WTC11 (cell line): ENCODE data around the gene THBS2. TPM values are rescaled to one million over a fixed set of nuclear protein-coding genes. Genes with fewer than 3 reads are reported as not detected.

Experiments used
- ATAC-seq: fragments of 200-7000 bp; cut with Tn5 transposase; 2 replicates; pipeline ENCODE4 v1.10.0; 2021; ENCODE audit warnings: mild to moderate bottlenecking, moderate library complexity
- CTCF ChIA-PET: fragments of 300-600 bp; sonication (Branson Sonifier 250); formaldehyde crosslinking; loops from one replicate; lab custom pipeline; 2021; ENCODE audit warnings: antibody characterized with exemption; lab: Charles Lee
- POLR2A ChIA-PET: fragments of 350-600 bp; sonication (Branson Sonifier 250); formaldehyde crosslinking; loops from one replicate; lab custom pipeline; 2021; ENCODE audit warnings: antibody characterized with exemption; lab: Charles Lee
- DNase-seq: peaks from one replicate; pipeline ENCODE4 v3.0.0; 2021; ENCODE audit warnings: low spot score
- H3K27ac Mint-ChIP-seq: 2 replicates; pipeline ENCODE4 v1.8.0; 2021; ENCODE audit warnings: mixed read lengths
- H3K27me3 Mint-ChIP-seq: 2 replicates; pipeline ENCODE4 v1.8.0; 2021; ENCODE audit warnings: low read depth, mild to moderate bottlenecking, moderate library complexity, mixed read lengths
- H3K36me3 Mint-ChIP-seq: 2 replicates; pipeline ENCODE4 v1.8.0; 2021; ENCODE audit warnings: mixed read lengths
- H3K4me1 Mint-ChIP-seq: 2 replicates; pipeline ENCODE4 v1.8.0; 2022; ENCODE audit warnings: mixed read lengths
- H3K4me3 Mint-ChIP-seq: 2 replicates; pipeline ENCODE4 v1.8.0; 2021; ENCODE audit warnings: mild to moderate bottlenecking, moderate library complexity, mixed read lengths
- H3K9me3 Mint-ChIP-seq: 2 replicates; pipeline ENCODE4 v1.8.0; 2021; ENCODE audit warnings: mixed read lengths
- CDX4 ChIP-seq: fragments of 250-450 bp; sonication (Bioruptor Pico); IDR thresholded peaks from 2 replicates; pipeline ENCODE4 v1.9.0; 2021; ENCODE audit warnings: moderate library complexity, mild to moderate bottlenecking, inconsistent platforms, borderline replicate concordance
- ELF4 ChIP-seq: sonication (generic); formaldehyde crosslinking; IDR thresholded peaks from 2 replicates; pipeline ENCODE4 v1.8.1; 2022; ENCODE audit warnings: low read depth, mild to moderate bottlenecking, moderate library complexity, missing genetic modification reagents
- FOXK1 ChIP-seq: sonication (generic); formaldehyde crosslinking; IDR thresholded peaks from 2 replicates; pipeline ENCODE4 v1.8.0; 2022; ENCODE audit warnings: mild to moderate bottlenecking, moderate library complexity, missing genetic modification reagents
- IRF1 ChIP-seq: sonication (generic); formaldehyde crosslinking; IDR thresholded peaks from 2 replicates; pipeline ENCODE4 v1.8.0; 2023; ENCODE audit warnings: missing genetic modification reagents
- JAZF1 ChIP-seq: fragments of 250-450 bp; sonication (Bioruptor Pico); IDR thresholded peaks from 2 replicates; pipeline ENCODE4 v1.9.0; 2021; ENCODE audit warnings: moderate library complexity, mild to moderate bottlenecking, inconsistent platforms
- JUN ChIP-seq: sonication (generic); formaldehyde crosslinking; IDR thresholded peaks from 2 replicates; pipeline ENCODE4 v1.8.0; 2023; ENCODE audit warnings: mild to moderate bottlenecking, missing genetic modification reagents
- NR1H2 ChIP-seq: sonication (generic); formaldehyde crosslinking; IDR thresholded peaks from 2 replicates; pipeline ENCODE4 v1.9.0; 2021; ENCODE audit warnings: mild to moderate bottlenecking, moderate library complexity, missing genetic modification reagents
- PREB ChIP-seq: sonication (generic); formaldehyde crosslinking; IDR thresholded peaks from 2 replicates; pipeline ENCODE4 v1.8.1; 2022; ENCODE audit warnings: mild to moderate bottlenecking, missing genetic modification reagents, moderate library complexity, borderline replicate concordance
- STAT6 ChIP-seq: sonication (generic); formaldehyde crosslinking; conservative IDR thresholded peaks from 2 replicates; pipeline ENCODE4 v1.8.1; 2023; ENCODE audit warnings: mild to moderate bottlenecking, low read depth, missing genetic modification reagents, moderate library complexity
- TEAD1 ChIP-seq: sonication (generic); formaldehyde crosslinking; IDR thresholded peaks from 2 replicates; pipeline ENCODE4 v1.8.0; 2022; ENCODE audit warnings: mild to moderate bottlenecking, missing genetic modification reagents
- ZBTB43 ChIP-seq: sonication (generic); formaldehyde crosslinking; IDR thresholded peaks from 2 replicates; pipeline ENCODE4 v1.8.1; 2023; ENCODE audit warnings: mild to moderate bottlenecking, missing genetic modification reagents
- ZNF281 ChIP-seq: sonication (generic); formaldehyde crosslinking; IDR thresholded peaks from 2 replicates; pipeline ENCODE4 v1.8.0; 2023; ENCODE audit warnings: mild to moderate bottlenecking, missing genetic modification reagents
- ZNF396 ChIP-seq: fragments of 250-450 bp; sonication (Bioruptor Pico); IDR thresholded peaks from 2 replicates; pipeline ENCODE4 v1.8.0; 2021; ENCODE audit warnings: mild to moderate bottlenecking, moderate library complexity, borderline replicate concordance
- ZNF416 ChIP-seq: fragments of 250-450 bp; sonication (Bioruptor Pico); IDR thresholded peaks from 2 replicates; pipeline ENCODE4 v1.9.0; 2021; ENCODE audit warnings: mild to moderate bottlenecking, inconsistent platforms
- total RNA-seq: library from RNA; stranded (reverse); gene quantifications from 3 replicates; pipeline ENCODE4 v1.2.3, GENCODE V29; 2021
- TF ChIP-seq, protein P1 (sequence below): sonication (generic); formaldehyde crosslinking; IDR thresholded peaks from 2 replicates; pipeline ENCODE4 v1.8.1; 2022; ENCODE audit warnings: low read depth, mild to moderate bottlenecking, moderate library complexity, missing genetic modification reagents, borderline replicate concordance
- TF ChIP-seq, protein P2 (sequence below): sonication (generic); formaldehyde crosslinking; IDR thresholded peaks from 2 replicates; pipeline ENCODE4 v1.8.0; 2022; ENCODE audit warnings: mild to moderate bottlenecking, missing genetic modification reagents
- TF ChIP-seq, protein P3 (sequence below): sonication (generic); formaldehyde crosslinking; IDR thresholded peaks from 2 replicates; pipeline ENCODE4 v1.8.1; 2023; ENCODE audit warnings: mild to moderate bottlenecking, missing genetic modification reagents, borderline replicate concordance

The THBS2 gene
- total RNA-seq, 1 experiment from 2014 or later, result 40.3 TPM

- TF ChIP-seq JAZF1 (CRISPR knock-in tag) (no peak), TEAD1 (CRISPR knock-in tag) (no peak), FOXK1 (CRISPR knock-in tag) (no peak), CDX4 (no peak), ELF4 (no peak), ZNF396 (CRISPR knock-in tag) (no peak), NR1H2 (no peak), IRF1 (CRISPR knock-in tag) (no peak), PREB (CRISPR knock-in tag) (no peak), ZBTB43 (CRISPR knock-in tag) (no peak), JUN (no peak)
- TF ChIP-seq, protein P1, sequence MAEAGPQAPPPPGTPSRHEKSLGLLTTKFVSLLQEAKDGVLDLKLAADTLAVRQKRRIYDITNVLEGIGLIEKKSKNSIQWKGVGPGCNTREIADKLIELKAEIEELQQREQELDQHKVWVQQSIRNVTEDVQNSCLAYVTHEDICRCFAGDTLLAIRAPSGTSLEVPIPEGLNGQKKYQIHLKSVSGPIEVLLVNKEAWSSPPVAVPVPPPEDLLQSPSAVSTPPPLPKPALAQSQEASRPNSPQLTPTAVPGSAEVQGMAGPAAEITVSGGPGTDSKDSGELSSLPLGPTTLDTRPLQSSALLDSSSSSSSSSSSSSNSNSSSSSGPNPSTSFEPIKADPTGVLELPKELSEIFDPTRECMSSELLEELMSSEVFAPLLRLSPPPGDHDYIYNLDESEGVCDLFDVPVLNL (CRISPR knock-in tag), result no peak
- TF ChIP-seq, protein P2, sequence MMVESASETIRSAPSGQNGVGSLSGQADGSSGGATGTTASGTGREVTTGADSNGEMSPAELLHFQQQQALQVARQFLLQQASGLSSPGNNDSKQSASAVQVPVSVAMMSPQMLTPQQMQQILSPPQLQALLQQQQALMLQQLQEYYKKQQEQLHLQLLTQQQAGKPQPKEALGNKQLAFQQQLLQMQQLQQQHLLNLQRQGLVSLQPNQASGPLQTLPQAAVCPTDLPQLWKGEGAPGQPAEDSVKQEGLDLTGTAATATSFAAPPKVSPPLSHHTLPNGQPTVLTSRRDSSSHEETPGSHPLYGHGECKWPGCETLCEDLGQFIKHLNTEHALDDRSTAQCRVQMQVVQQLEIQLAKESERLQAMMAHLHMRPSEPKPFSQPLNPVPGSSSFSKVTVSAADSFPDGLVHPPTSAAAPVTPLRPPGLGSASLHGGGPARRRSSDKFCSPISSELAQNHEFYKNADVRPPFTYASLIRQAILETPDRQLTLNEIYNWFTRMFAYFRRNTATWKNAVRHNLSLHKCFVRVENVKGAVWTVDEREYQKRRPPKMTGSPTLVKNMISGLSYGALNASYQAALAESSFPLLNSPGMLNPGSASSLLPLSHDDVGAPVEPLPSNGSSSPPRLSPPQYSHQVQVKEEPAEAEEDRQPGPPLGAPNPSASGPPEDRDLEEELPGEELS (CRISPR knock-in tag), result no peak
- DNase-seq, result no peak
- Mint-ChIP-seq H3K27ac (no peak overlapping the region), H3K9me3 (peaks cover 38% of the 10 kb centered on the region), H3K4me1 (no peaks in the 10 kb centered on the region), H3K27me3 (no peaks in the 10 kb centered on the region), H3K36me3 (peaks cover 6% of the 10 kb centered on the region; the same call in 1 of the 2 replicates), H3K4me3 (no peak overlapping the region)
- CTCF ChIA-PET, result no interaction called here
- POLR2A ChIA-PET, result no interaction called here
- no peak for ATAC-seq
Measured at GRCh38 chr6:169194737-169195136, 58.9 kb downstream of the THBS2 start.

DNA sequence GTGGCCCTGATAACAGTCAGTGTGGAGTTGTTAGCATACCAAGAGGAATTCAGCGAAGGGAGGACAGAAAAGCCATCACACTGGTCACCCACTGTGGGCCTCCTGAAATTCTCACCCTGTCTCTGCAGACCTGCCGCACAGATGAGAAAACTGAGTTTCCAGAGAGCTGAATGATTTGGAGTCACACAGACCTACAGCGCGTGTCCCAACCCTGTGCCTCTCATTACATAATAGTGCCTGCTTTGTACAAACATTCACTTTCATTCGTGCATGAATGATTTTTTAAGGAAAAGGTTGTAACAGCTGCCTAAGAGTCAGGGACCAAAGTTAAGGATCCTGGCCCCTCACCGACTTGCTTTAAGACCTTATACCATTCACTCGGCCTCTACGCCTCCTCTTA, 62.7 kb downstream of the THBS2 start:
- H3K9me3 Mint-ChIP-seq, result peaks cover 32% of the 10 kb centered on the region
- no peak overlapping the region for H3K27ac Mint-ChIP-seq
- CTCF ChIA-PET, result interaction anchor here (1.1 kb wide), 1 partner anchor 254 kb away, joined by 3 read pairs; no protein-coding TSS in a partner anchor
- no peak overlapping the region for H3K4me3 Mint-ChIP-seq
- peaks cover 6% of the 10 kb centered on the region; the same call in 1 of the 2 replicates for H3K36me3 Mint-ChIP-seq
- ATAC-seq, result no peak
- DNase-seq, result no peak
- H3K27me3 Mint-ChIP-seq, result no peaks in the 10 kb centered on the region
- no peaks in the 10 kb centered on the region for H3K4me1 Mint-ChIP-seq
- POLR2A ChIA-PET, result no interaction called here
- no peak for TF ChIP-seq STAT6 (CRISPR knock-in tag)
- no peak for TF ChIP-seq CDX4
- no peak for TF ChIP-seq ZNF416
- TF ChIP-seq, protein P3, sequence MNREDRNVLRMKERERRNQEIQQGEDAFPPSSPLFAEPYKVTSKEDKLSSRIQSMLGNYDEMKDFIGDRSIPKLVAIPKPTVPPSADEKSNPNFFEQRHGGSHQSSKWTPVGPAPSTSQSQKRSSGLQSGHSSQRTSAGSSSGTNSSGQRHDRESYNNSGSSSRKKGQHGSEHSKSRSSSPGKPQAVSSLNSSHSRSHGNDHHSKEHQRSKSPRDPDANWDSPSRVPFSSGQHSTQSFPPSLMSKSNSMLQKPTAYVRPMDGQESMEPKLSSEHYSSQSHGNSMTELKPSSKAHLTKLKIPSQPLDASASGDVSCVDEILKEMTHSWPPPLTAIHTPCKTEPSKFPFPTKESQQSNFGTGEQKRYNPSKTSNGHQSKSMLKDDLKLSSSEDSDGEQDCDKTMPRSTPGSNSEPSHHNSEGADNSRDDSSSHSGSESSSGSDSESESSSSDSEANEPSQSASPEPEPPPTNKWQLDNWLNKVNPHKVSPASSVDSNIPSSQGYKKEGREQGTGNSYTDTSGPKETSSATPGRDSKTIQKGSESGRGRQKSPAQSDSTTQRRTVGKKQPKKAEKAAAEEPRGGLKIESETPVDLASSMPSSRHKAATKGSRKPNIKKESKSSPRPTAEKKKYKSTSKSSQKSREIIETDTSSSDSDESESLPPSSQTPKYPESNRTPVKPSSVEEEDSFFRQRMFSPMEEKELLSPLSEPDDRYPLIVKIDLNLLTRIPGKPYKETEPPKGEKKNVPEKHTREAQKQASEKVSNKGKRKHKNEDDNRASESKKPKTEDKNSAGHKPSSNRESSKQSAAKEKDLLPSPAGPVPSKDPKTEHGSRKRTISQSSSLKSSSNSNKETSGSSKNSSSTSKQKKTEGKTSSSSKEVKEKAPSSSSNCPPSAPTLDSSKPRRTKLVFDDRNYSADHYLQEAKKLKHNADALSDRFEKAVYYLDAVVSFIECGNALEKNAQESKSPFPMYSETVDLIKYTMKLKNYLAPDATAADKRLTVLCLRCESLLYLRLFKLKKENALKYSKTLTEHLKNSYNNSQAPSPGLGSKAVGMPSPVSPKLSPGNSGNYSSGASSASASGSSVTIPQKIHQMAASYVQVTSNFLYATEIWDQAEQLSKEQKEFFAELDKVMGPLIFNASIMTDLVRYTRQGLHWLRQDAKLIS, result no peak
- TF ChIP-seq ZNF281 (CRISPR knock-in tag), result no peak
